HTR-8/SVneo (cell line): ENCODE data around the gene HS1BP3.

Source experiments
- DNase-seq: peaks from one replicate; pipeline ENCODE4 v3.0.0; 2011; ENCODE audit warnings: low spot score, mixed read lengths; ENCODE audit not compliant: insufficient read length
- FAIRE-seq: peaks from 2 replicates; lab custom pipeline; 2011; peaks lifted over from hg19 to GRCh38; lab: Jason Lieb, UNC

Gene HS1BP3

DNA sequence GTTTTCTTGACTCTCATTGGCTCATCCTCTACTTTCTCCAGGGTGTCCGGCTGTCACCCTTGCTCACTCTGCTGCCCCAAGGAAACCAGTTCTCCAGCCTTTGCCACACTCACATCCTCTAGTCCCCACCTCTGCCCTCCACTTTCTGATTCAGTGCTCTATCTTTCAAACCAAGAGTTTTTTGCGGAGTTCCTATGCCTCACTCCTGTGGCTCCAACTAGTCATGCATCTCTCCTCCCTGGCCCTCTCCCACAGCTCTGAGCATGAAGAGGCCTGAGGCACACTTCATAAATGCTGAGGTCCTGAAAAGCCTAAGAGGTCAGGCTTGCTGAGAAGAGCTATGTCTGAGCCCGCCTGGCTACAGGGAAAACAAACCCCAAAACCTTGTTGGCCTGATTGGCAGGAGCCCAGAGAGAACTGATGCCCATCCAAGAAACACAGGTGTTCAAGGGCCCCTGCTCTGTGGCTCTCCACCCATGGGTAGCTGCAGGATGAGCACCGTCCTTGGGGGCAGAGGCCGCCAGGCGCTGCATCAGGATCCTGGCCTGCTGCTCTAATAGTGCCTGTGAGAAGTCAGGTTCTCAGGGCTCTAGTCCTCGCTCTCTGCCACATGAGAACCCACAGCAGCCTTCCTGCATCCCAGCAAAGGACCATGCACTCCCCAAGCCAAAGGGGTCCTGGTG lies 42.1 kb downstream of the HS1BP3 start:
- FAIRE-seq (no peak), DNase-seq (no peak)

DNA sequence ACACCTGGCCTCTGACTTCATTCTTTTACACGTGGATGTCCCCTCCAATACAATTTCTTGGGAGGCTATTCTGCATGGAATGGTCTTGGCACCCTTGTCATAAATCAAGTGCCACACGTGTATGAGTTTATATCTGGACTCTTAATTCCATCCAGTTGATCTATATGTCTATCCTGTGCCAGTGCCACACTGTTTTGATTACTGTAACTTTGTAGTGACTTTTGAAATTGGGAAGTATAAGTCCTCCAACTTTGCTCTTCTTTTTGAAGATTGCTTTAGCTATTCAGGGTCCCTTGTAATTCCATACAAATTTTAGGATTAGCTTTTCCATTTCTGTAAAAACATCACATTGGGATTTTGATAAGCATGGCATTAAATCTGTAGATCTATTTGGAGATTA lies 43.5 kb downstream of the HS1BP3 start:
- FAIRE-seq (no peak), DNase-seq (no peak)

DNA sequence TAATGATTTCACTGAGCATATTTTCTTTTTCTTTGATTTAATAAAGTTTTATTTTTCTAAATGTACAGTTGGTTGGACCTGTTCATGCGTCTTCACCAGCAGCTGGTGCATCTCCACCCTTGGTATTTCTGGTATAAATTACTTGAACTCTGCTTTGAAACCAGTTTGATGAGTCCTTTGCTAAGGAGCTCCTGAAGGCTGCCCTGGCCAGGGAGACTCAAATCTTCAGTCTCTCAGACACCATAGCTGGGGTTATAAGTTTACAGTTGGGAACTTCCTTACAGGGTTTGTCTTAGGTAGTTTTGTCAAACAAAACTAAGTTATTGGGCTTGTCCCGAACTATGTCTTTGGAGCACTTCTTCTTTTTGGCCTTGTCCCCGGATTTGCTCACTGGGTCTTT lies 44.7 kb downstream of the HS1BP3 start:
- DNase-seq (no peak), FAIRE-seq (no peak)

DNA sequence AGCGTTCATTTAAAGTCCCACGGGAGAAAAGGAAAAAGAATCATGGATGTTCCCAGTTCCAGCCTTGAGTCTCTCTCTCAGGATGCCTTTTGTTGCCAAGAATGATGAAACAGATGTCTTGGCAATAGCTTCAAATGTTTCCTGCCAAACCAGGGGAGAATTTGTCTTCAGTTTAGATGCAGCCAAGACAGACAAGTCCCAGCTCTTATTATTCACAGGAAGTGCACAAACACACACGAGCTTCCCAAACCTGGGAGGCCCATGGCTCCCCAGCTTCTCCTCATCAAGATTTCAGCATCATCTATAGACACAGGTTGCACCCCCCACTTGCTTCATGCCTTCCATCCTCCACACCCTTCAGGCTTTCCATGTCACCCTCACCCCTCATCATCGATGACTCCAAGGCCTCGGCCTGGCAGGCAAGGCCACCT lies 45.9 kb downstream of the HS1BP3 start:
- FAIRE-seq (no peak), DNase-seq (no peak)

DNA sequence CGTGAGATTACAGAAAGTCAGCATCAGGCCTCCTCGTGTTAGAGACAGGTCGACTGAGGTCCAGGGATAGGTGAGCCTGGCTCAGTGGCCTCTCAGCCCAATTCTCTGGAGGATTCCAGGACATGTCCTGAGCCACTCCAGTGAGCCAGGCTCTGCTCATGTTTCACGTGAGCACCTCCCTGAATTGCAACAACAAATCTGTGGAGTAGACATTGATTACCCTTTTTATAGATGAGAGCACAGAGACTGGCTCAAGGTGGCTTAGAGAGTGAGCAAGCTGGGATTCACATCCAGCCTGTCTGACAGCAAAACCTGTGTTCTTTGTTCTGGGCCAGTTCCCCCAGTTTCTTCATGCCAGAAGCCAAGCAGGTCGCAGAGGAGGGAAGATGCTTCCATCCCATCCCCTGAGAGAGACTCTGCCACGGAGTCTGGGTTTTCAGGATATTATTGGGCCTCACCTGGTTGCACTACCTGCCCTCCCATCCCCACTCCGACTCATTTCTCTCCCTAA lies 46.4 kb downstream of the HS1BP3 start:
- no peak for DNase-seq
- no peak for FAIRE-seq

DNA sequence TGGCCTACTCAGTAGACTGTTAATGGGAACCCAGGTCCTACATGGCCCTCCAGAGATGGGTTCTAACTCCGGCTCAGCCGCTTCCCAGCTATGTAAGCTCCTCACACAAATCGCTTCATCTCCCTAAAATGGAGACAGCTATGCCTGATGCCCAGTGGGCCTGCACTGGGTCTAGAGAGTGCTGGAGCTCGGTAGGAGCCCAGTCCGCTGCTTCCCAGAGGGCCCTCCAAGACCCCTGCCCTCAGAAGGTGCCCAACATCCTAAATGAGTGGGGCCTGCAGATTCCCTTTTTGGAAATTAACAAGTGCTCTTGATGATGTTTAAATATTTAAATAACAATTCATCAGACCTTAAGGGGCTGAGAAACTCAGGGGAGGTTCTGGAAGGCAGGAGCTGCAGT lies 47.1 kb downstream of the HS1BP3 start:
- FAIRE-seq (no peak), DNase-seq (no peak)

DNA sequence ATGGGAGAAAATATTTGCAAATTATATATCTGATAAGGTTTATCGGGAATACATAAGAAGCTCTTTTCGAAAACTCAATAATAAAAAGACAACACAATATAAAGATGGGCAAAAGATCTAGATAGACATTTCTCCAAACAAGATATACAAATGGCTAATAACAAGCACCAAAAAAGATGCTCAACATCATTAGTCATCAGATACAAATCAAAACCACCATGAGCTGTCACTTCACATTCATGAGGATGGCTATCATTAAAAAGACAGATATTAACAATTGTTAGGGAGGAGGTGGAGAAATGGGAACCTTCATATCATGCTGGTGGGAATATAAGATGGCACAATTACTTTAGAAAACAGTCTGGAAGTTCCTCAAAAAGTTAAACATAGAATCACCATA lies 48.1 kb downstream of the HS1BP3 start:
- DNase-seq: no peak

DNA sequence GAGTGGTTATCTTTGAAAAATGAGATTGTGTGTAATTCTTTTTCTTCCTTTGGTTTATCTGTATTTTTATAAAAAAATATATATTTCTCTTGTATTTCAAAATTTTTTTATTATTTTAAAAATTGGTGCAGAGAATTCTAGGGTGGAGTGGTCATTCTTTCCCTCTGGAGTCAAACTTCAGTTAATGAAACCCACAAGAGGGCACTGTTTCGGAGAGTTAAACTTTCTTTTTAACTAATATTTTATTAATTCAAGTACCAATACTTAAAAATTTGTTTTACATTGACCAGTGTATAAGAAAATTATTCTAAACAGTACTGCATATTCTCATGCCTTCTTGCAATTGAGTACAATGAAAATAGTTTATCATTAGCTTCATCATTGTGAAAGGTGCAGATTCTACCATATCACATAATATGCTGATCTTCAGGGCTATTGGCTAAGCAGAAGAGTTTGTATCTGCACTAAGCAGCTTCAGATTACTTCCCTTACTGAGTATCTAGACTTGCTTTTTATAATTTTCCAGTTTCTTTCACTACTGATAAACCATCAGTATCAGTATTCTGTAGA lies 50.1 kb downstream of the HS1BP3 start:
- FAIRE-seq: no peak

More for the DNA sequence above, 48.1 kb downstream of the HS1BP3 start:
- no peak for FAIRE-seq

DNA sequence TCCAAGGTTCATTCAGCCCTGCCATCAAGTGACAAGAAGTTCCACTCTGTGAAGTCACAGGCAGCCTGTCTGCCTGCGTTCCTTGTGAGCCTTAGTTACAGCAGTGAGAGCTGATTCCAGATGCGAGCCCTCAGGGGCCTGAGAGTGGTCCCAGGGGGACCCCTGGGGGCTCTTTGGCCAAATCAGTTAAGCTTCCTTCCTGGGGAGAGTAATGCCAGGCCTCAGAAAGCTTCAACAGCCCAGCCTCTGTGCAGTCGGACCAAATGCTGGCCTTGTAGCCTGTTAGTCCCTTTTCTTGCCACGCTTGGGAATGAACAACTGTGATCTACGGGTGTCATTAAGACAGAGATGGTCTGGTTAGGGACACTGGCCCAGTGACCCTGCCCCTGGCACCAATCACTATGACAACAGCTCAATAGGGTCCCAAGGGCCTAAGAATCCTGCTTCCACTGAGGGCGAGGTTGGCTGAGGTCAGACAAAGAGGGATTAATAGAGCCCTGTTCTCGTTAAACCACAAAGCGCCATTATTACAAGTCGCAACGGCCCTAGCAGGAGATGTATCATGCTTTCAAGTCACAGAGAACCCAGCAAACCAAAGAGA lies 50.9 kb downstream of the HS1BP3 start:
- DNase-seq (no peak), FAIRE-seq (peak; percentile 13)

More for the DNA sequence above, 50.1 kb downstream of the HS1BP3 start:
- DNase-seq: no peak

DNA sequence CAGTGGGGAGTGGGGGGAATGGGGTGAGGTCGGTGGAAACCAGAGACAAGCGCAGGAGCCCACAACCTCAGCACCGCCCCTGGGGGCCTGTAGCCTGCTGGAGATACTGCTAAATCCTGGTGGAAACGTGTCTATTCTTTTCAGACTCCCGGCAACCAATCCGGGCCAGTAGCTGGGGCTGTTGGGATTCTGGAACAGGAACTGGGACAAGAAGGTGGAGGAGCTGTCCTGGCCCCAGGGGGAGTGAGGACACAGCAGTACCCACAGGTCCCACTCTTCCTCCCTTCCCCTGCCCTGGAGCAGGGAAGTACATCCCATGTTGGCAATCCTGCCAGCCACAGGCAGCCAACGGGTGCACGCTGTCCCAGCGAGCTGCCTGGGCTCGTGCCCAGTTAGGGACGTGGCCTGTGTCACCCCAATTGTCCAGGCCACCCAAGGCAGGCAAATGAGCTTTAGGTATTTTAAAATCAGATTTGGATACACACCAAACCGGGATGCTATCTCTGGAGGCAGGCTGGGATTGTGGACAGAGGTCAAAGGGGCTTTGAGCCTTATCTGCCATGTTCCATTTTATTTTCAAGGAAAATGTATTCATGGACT lies 51.8 kb downstream of the HS1BP3 start:
- FAIRE-seq (no peak), DNase-seq (no peak)

DNA sequence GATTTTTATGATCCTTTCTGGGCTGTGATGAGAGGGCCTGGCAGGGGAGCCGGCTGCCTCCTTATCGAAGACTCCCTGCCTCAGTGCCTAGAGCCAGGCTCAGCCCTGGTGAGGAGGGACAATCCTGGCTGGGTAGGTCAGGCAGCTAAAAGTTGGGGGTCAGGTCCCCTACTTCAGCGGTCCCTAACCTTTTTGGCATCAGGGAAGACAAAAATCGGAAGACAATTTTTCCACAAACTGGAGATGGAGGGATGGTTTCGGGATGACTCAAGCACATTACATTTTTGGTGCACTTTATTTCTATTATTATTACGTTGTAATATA lies 53.1 kb downstream of the HS1BP3 start:
- no peak for FAIRE-seq
- DNase-seq: no peak

DNA sequence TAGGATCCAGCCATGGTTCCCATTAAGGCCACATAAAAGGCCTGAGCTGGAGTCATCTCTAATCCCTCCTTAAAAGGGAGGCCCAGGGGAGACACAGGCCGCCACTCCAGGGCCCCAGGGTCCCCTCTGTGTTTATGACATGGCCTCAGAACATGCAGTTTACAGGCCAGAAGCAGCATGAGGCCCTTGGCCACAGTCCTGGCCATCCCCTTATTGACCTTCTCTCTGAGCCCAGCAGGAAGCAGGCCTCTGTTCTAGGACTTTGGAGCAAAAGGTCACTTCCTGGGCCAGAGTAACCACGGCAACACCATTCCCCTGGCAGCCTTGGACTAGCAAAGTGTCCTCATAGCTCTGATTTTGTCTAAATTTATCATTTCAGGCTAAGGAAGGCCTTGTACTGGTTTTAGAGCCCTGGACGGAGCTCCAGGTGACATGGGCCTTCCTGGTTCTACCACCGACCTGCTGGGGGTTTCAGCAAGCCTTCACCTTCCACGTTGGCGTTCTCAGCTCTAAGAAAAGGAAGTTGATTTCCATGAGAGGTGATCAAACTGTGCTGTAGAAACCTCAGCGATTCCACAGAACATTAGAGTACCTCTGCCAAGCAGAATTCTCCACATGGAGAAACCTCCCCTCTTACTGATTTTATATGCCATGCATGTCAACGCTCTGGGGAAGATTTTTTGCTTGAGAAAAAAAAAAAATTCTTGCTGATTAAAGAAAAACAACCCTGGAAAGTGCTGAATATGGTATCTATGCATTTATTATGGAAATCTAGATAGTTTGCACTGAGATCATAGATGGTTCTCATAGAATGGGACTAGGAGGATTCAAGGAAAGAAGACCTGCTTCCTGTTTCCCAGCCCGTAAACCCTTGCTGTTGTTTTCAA lies 53.7 kb downstream of the HS1BP3 start:
- FAIRE-seq (no peak), DNase-seq (no peak)

DNA sequence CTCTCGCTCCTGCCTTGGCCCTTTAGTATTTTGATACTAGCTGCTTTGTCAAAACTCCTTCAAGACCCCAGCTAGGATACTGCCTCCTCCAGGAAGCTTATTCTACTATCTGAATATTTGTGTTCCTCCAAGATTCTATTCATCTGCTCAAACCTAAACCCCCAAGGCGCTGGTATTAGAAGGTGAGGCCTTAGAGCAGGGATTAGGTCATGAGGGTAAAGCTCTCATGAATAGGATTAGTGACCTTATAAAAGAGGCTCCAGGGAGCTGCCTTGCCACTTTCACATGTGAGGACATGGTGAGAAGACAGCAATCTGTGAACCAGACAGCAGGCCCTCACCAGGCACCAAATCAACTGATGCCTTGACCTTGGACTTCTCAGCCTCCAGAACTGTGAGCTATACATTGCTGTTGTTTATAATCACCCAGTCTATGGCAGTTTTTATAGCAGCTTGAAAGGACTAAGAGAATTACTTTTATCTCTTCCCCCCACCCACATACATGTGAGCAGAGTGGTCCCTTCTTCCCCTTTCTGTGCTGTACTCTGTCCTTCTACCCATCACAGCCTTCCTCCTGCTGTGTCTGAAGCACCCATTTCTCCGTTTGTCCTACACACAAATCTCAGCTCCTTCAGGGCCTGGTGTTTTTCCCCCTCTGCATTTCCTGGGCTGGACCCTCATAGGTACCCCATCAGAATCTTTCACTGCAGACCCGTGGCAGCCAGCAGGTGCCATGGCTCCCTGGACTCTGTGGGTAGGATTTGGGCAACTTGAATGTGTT lies 54.5 kb downstream of the HS1BP3 start:
- FAIRE-seq: no peak
- DNase-seq: no peak

DNA sequence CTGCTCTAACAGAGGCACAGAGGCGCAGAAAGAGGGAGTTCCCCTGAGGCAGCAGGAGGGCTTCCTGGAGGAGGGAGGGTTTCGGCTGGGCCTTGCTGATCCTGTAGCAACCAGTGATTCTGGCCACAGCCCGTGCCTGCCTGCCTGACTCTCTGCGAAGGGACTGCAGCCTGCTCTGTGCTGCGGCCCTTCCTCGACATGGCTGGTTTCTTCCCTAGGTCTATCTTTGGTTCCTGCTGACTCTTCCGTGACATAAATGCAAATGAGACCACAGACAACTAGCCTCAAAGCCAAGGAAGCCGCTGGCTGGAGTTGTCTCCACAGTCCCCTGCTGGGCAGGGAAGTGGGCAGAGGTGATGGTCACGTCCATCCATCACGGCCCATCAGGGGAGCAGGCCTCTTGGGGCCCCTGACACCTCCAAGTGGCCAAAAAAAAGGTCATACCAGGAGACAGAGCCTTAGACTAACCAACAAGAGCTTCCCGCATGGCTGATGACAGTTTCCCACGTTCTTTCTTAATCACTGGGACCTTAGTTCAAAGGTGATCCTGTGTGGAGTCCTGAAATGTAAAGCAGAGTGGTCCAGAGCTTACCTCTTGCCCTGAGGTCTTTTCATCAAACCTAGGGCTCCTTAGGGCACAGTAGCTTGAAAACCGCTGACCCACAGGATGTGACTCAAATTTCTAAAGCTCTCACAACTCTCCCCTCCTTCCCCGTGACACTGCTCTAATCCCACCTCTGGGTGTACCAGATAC lies 55.3 kb downstream of the HS1BP3 start:
- FAIRE-seq (no peak), DNase-seq (peak; percentile 62)

DNA sequence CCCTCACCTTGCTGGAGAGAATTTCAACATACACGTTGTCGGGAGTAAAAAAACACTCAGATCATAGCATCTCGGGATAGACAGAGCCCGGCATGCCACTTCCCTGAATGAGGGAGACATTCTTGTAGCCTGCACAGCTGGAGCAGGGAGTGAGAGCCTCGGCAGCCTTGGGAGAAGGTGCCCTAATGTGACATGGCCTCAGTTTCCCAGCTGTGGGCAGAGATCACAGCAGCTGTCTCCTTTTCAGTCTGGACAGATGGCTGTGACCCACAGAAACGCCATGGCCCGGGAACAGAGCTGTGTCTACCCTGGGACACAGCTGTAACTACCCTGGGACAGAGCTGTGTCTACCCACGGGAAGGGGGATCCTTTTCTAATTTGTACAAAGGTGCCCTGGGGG lies 55.9 kb downstream of the HS1BP3 start:
- FAIRE-seq (no peak), DNase-seq (no peak)

DNA sequence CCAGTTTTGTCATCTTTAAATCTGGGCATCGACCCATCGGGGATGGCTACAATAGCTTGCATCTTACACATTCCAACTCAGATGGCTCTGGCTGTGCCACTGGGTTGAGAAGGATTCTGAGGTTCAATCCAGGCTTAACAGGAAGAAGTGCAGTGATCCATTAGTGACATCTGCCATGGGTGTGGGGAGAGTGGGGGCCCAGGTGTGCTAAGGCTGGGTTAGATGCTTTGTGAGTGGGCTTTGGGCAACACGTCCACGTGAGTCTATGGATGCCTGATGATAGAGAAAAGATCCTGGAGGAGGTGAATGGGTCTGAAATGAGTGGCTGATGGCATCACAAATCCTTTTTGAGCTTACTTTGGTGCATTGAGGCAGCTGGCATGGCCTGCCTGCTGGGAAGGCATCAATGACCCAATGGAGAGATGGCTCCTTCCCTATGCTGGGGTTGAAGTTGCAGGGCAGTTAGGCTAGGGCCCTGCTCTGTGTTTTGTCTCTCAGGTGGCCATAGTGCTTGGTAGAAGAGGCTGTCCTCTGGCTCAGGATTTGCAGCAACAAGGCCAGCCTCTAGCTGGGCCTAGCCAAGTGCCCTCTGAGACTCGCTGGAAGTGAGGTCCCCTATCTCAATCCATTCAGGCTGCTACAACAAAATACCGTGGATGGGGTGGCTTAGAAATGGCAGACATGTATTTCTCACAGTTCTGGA lies 56.7 kb downstream of the HS1BP3 start:
- FAIRE-seq (no peak), DNase-seq (no peak)

DNA sequence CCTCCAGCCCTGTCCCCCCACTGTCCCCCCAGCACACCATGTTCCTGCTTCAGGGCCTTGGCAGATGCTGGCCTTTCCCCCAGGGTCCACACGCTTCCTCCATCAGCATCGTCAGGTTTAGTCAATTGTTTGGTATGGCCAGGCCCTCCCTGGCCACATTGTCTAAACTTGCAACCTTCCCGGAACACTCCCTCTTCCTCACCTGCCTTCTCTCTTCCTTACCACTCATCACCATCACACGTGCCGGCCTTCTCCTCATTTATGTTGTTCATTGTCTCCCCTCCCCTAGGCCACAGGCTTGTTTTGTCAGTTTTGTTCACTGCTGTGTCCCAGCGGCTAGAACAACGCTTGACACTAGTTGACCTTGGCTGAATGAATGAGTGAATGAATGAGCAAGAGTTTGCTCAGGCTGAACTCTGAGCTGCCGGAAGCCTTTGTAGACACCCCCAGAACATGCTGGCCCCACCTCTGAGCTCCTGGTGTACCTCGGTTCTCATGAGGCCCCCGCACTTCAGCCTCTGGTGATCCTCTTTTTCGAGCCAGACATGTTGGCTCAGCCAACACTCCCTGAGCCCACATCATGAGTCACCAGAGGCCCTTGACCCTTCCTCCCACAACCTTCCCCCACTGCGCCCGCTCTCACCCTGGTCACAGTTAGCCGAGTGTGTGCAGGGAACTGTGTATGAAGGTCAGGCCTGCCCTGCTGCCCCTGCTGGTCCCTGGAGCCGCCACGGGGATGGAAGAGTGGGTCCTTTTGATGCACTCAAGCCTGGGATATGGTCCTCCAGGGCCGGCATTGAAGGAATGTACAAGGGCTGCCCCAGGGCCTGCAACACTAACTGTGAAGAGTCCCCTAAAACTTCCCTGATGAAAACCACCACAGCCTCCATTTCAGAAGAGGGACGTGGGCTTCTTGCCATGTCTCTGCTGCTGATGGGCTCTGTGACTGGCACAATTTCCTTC lies 57.5 kb downstream of the HS1BP3 start:
- DNase-seq (peak; percentile 95), FAIRE-seq (peak; percentile 87)
